DOHH2 (cell line): ENCODE results near the gene CD209.

ENCODE experiments used
- H3F3A ChIP-seq: fragments of 200-600 bp; sonication (generic), shearing (Covaris generic); 2 replicates; pipeline ENCODE4 v1.6.0; 2016; ENCODE audit warnings: antibody characterized with exemption, mild to moderate bottlenecking; ENCODE audit not compliant: control insufficient read depth, insufficient read depth
- H3K27ac ChIP-seq: fragments of 200-600 bp; sonication (generic); 2 replicates; pipeline ENCODE4 v1.5.1; 2014; ENCODE audit warnings: low read depth, mild to moderate bottlenecking, low read length, moderate library complexity
- H3K27me3 ChIP-seq: fragments of 200-600 bp; sonication (generic); 2 replicates; pipeline ENCODE4 v1.6.1; 2014; ENCODE audit warnings: mild to moderate bottlenecking, low read length, mixed read lengths; ENCODE audit not compliant: control insufficient read depth
- H3K36me3 ChIP-seq: fragments of 200-600 bp; sonication (generic); 2 replicates; pipeline ENCODE4 v1.6.1; 2014; ENCODE audit warnings: mild to moderate bottlenecking, low read length, moderate library complexity, mixed read lengths; ENCODE audit not compliant: control insufficient read depth
- H3K4me1 ChIP-seq: fragments of 200-600 bp; sonication (generic); 2 replicates; pipeline ENCODE4 v1.6.1; 2014; ENCODE audit warnings: mild to moderate bottlenecking, low read length, mixed read lengths; ENCODE audit not compliant: control insufficient read depth
- H3K4me2 ChIP-seq: fragments of 200-600 bp; sonication (generic); 2 replicates; pipeline ENCODE4 v1.6.0; 2014; ENCODE audit warnings: mild to moderate bottlenecking, low read length, moderate library complexity
- H3K4me3 ChIP-seq: fragments of 200-600 bp; sonication (generic); 2 replicates; pipeline ENCODE4 v1.5.1; 2014; ENCODE audit warnings: mild to moderate bottlenecking, low read length, mixed read lengths
- H3K79me2 ChIP-seq: fragments of 200-600 bp; sonication (generic); 2 replicates; pipeline ENCODE4 v1.6.1; 2014; ENCODE audit warnings: mild to moderate bottlenecking, low read length, mixed read lengths; ENCODE audit not compliant: control insufficient read depth
- H3K9me2 ChIP-seq: fragments of 200-600 bp; sonication (generic); replicated peaks from 2 replicates; pipeline ENCODE4 v1.6.1; 2014; ENCODE audit warnings: mild to moderate bottlenecking, low read length, mixed read lengths; ENCODE audit not compliant: control insufficient read depth
- H3K9me3 ChIP-seq: fragments of 200-600 bp; sonication (generic); 2 replicates; pipeline ENCODE4 v1.6.1; 2014; ENCODE audit warnings: antibody characterized with exemption, low read length, mixed read lengths; ENCODE audit not compliant: control insufficient read depth, insufficient read depth
- H4K20me1 ChIP-seq: fragments of 200-600 bp; sonication (generic); 2 replicates; pipeline ENCODE4 v1.6.0; 2014; ENCODE audit warnings: low read depth, mild to moderate bottlenecking, antibody characterized with exemption, low read length, moderate library complexity; ENCODE audit not compliant: control insufficient read depth, insufficient read depth
- EZH2phosphoT487 ChIP-seq: fragments of 200-600 bp; sonication (generic); IDR thresholded peaks from 2 replicates; pipeline ENCODE4 v1.6.1; 2017; ENCODE audit warnings: borderline replicate concordance, mild to moderate bottlenecking, antibody characterized with exemption, low read length, moderate library complexity, mixed read lengths
- TF ChIP-seq, protein P1 (sequence below): fragments of 200-600 bp; sonication (generic); IDR thresholded peaks from one replicate; pipeline ENCODE4 v1.5.1; 2014; ENCODE audit warnings: antibody characterized with exemption, mild to moderate bottlenecking, low read depth, low read length; ENCODE audit not compliant: poor library complexity, severe bottlenecking

Gene CD209

GRCh38 chr19:7743425-7743841 is 3.9 kb downstream of the CD209 start:
- no peaks in the 10 kb centered on the region; the same call in 1 of the 2 replicates for H3K9me3 ChIP-seq
- no peaks in the 10 kb centered on the region for H3K79me2 ChIP-seq
- no peaks in the 10 kb centered on the region for H3K36me3 ChIP-seq
- TF ChIP-seq, protein P1, sequence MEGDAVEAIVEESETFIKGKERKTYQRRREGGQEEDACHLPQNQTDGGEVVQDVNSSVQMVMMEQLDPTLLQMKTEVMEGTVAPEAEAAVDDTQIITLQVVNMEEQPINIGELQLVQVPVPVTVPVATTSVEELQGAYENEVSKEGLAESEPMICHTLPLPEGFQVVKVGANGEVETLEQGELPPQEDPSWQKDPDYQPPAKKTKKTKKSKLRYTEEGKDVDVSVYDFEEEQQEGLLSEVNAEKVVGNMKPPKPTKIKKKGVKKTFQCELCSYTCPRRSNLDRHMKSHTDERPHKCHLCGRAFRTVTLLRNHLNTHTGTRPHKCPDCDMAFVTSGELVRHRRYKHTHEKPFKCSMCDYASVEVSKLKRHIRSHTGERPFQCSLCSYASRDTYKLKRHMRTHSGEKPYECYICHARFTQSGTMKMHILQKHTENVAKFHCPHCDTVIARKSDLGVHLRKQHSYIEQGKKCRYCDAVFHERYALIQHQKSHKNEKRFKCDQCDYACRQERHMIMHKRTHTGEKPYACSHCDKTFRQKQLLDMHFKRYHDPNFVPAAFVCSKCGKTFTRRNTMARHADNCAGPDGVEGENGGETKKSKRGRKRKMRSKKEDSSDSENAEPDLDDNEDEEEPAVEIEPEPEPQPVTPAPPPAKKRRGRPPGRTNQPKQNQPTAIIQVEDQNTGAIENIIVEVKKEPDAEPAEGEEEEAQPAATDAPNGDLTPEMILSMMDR, result no peak
- no peak for TF ChIP-seq EZH2phosphoT487
- H3K4me2 ChIP-seq, result no peak overlapping the region
- H3F3A ChIP-seq, result no peaks in the 10 kb centered on the region
- no peak overlapping the region for H3K4me3 ChIP-seq
- H3K4me1 ChIP-seq, result no peaks in the 10 kb centered on the region
- peaks cover 13% of the 10 kb centered on the region for H3K27me3 ChIP-seq
- no peaks in the 10 kb centered on the region for H3K9me2 ChIP-seq
- H4K20me1 ChIP-seq, result no peaks in the 10 kb centered on the region
- H3K27ac ChIP-seq, result no peak overlapping the region

DNA sequence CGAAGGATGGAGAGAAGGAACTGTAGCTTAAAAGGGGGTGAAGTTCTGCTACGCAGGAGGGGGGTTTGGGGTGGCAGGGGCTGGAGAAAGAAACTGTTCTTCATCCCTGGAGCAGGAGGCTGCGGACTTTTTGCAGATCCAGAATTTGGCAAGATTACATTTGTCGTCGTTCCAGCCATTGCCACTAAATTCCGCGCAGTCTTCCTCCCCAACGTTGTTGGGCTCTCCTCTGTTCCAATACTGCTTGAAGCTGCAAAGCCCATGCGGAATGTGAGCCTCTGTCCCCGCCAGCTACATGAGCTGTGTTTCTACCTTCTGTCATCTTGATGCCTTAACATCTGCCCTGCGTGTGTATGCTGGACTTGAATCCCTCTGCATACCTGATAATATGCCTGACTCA is 4.3 kb downstream of the CD209 start:
- Histone ChIP-seq H3K9me3 (no peaks in the 10 kb centered on the region; the same call in 1 of the 2 replicates), H4K20me1 (no peaks in the 10 kb centered on the region), H3F3A (no peaks in the 10 kb centered on the region), H3K27me3 (peaks cover 13% of the 10 kb centered on the region), H3K9me2 (no peaks in the 10 kb centered on the region), H3K79me2 (no peaks in the 10 kb centered on the region), H3K4me1 (no peaks in the 10 kb centered on the region), H3K4me3 (no peak overlapping the region), H3K36me3 (no peaks in the 10 kb centered on the region), H3K27ac (no peak overlapping the region), H3K4me2 (no peak overlapping the region)
- TF ChIP-seq, protein P1, result no peak
- TF ChIP-seq EZH2phosphoT487, result no peak

DNA sequence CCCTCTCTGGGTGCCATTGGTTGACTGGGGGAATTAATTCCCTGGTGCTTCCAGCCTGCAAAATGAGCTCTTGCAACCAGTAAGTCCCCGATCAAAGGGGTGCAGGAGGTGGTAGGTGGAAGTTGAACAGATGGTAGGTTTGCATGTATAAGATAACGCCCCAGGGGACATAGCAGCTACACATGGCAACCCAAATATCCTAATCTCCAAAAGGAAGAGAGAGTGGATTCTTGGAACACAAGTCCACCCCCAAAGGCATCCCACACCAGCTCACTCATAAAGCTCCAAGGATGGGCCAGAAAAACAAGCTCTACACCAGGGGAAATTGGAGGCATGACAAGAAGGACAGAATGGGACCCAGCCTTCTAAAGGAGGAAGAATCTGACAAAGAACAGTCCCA is 4.8 kb downstream of the CD209 start:
- Histone ChIP-seq H3K4me2 (no peak overlapping the region), H3K9me3 (no peaks in the 10 kb centered on the region), H4K20me1 (no peaks in the 10 kb centered on the region), H3K9me2 (no peaks in the 10 kb centered on the region), H3K4me3 (no peak overlapping the region), H3K36me3 (no peaks in the 10 kb centered on the region), H3K4me1 (no peaks in the 10 kb centered on the region), H3K27ac (no peak overlapping the region), H3K79me2 (no peaks in the 10 kb centered on the region), H3F3A (no peaks in the 10 kb centered on the region), H3K27me3 (peaks cover 11% of the 10 kb centered on the region)
- TF ChIP-seq EZH2phosphoT487, result no peak
- TF ChIP-seq, protein P1, result no peak

DNA sequence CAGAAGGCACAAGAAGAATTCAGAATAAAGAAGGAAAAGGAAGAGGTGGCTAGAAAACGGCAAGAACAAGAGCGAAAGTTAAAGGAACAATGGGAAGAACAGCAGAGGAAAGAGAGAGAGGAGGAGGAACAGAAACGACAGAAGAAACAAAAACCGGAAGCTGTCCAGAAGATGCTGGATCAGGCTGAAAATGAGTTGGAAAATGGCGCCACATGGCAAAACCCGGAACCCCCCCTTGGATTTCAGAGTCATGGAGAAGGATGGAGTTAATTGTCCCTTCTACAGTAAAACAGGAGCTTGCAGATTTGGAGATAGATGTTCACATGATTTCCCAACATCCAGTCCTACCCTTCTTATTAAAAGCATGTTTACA is 6.7 kb downstream of the CD209 start:
- Histone ChIP-seq H3K79me2 (no peaks in the 10 kb centered on the region), H3K36me3 (no peaks in the 10 kb centered on the region), H3K9me2 (no peaks in the 10 kb centered on the region), H3K9me3 (no peaks in the 10 kb centered on the region), H4K20me1 (no peaks in the 10 kb centered on the region), H3K4me1 (no peaks in the 10 kb centered on the region), H3K4me2 (no peak overlapping the region), H3K27me3 (peaks cover 17% of the 10 kb centered on the region), H3K27ac (no peak overlapping the region), H3K4me3 (no peak overlapping the region), H3F3A (no peaks in the 10 kb centered on the region)
- TF ChIP-seq, protein P1, result no peak
- no peak for TF ChIP-seq EZH2phosphoT487
